Endometrial microvascular endothelial cells (primary cell): ENCODE results near the gene OR14J1. TPM values are rescaled to one million over a fixed set of nuclear protein-coding genes. Genes with fewer than 3 reads are reported as not detected.
"Not testable (repeated sequence)": the region's sequence is repeated elsewhere in the genome, so short reads cannot be mapped to it uniquely, and the experiment has no call there.

Experiments
- in situ Hi-C: cut with HindIII; loops from 2 replicates; pipeline ENCODE4 v1.10.0; 2017; ENCODE audit warnings: low sequenced_read_pairs, low pct_unique_long_range_greater_than_20kb; ENCODE audit errors: inconsistent ontology term
- total RNA-seq: library from RNA; depleted of rRNA; stranded (reverse); fragments of >200 nt; gene quantifications from one replicate; pipeline ENCODE4 v1.2.3, GENCODE V29; 2015; ENCODE audit errors: inconsistent ontology term

OR14J1 gene
- not detected for total RNA-seq

DNA sequence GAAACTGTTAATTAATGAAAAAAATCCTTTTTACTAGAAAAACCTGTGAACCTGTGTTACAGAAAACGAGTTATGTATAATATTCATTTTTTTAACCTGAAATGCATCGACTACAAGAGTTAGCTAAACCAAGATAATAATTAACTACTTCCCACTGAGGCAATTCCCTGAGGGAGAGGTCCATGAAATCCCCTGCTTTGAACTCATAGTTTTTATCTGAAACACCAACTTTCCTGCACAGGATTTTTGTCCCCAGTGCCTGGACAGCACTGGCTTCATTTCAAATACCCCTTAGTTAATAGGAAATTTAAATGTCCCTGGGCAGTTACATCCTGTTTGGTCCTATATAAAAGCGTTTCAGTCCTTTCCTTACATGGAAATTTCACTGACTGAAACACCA is at the start of gene OR14J1:
OR14J1 (plus strand) TSS at position 386 of the 400 bp plus-strand sequence. CDS start 4,989 bp downstream, outside the sequence.
- in situ Hi-C loops, result no loop called here

- in situ Hi-C loops, result no loop called here
These were observed 49.8 kb upstream of the OR14J1 start for GRCh38 chr6:29251736-29252135.

GRCh38 chr6:29255530-29255929 is 46.0 kb upstream of the OR14J1 start:
- in situ Hi-C loops, result no loop called here

- in situ Hi-C loops, result no loop called here
These were observed 41.8 kb upstream of the OR14J1 start for GRCh38 chr6:29259721-29260120.

- in situ Hi-C loops, result no loop called here
These were observed 38.5 kb upstream of the OR14J1 start for GRCh38 chr6:29263001-29263400.

- in situ Hi-C loops, result no loop called here
These were observed 7.0 kb upstream of the OR14J1 start for GRCh38 chr6:29294499-29294914.

GRCh38 chr6:29295181-29295585 is 6.3 kb upstream of the OR14J1 start:
- in situ Hi-C loops, result no loop called here

DNA sequence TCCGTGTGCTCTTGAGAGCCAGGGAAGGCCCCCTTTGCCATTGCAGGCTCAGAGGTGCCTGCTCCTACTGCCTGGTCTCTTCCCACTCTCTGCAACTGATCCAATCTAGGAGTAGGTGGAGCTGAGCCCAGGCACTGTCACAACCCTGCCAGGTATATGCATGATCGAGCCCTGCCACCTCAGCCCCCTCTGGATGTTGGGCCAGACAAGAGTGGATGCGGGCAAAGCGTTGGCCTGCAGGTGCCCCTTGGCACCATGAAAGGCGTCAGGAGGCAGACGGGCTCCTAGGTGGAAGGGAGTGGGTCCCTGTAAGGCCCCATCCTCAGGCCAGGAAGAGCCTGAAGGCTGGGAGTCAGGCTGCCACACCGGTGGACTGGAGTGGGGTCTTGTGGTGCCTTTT is 5.9 kb upstream of the OR14J1 start:
- in situ Hi-C loops, result no loop called here

- in situ Hi-C loops, result no loop called here
These were observed 18.4 kb downstream of the OR14J1 start for GRCh38 chr6:29319931-29320330.

DNA sequence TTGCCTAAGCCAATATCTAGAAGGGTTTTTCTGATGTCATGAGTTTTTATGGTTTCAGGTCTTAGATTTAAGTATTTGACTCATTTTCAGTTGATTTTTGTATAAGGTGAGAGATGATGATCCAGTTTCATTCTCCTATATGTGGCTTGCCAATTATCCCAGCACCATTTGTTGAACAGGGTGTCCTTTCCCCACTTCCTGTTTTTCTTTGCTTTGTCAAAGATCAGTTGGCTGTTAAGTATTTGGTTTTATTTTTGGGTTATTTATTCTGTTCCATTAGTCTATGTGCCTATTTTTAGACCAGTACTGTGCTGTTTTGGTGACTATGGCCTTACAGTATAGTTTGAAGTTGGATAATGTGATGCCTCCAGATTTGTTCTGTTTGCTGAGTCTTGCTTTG is 21.8 kb downstream of the OR14J1 start:
- in situ Hi-C loops, result not testable (repeated sequence)

DNA sequence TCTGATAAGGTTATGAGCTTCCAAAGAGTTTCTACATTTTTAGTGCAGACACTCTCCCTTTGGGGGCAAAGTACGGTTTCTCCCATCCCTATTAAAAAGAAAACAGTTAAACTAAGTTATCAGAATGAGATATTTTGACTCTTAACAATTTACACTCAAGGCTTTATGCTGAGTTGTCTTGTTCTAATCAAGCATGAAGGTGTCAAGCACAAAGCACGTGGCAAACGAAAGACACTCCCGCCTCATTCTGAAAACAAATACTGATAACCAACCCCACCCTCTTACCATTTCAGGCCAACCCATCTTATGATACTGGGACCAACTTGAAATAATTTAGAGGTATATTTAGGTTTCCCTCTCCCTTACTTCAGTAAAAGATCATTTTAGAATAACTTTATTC is 24.3 kb downstream of the OR14J1 start:
- in situ Hi-C loops, result no loop called here

- in situ Hi-C loops, result no loop called here
These were observed 31.2 kb downstream of the OR14J1 start for GRCh38 chr6:29332676-29333075.

DNA sequence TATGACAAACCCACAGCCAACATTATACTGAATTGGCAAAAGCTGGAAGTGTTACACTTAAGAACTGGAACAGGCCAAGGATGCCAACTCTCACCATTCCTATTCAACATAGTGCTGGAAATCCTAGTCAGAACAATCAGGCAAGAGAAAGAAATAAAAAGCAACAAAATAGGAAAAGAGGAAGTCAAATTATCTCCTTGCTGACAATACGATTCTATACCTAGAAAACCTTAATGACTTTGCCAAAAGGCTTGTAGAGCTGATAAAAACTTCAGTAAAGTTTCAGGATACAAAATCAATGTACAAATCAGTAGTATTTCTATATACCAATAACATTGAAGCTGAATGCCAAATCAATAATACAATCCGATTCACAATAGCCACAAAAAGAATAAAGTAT is 34.8 kb downstream of the OR14J1 start:
- in situ Hi-C loops, result no loop called here

DNA sequence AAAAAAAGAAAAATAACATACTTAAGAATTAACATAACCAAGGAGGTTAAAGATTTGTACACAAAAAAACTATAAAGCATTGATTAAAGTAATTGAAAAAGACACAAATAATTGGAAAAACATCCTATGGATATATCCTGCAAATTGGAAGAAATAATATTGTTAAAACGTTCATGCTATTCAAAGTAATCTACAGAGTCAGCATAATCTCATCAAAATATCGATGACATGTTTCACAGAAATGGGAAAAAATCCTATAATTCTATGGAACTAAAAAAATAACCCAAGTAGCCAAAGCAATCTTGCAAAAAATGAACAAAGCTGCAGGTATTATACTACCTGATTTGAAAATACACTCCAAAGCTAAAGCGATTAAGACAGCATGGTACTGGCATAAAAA is 43.9 kb downstream of the OR14J1 start:
- in situ Hi-C loops, result no loop called here

DNA sequence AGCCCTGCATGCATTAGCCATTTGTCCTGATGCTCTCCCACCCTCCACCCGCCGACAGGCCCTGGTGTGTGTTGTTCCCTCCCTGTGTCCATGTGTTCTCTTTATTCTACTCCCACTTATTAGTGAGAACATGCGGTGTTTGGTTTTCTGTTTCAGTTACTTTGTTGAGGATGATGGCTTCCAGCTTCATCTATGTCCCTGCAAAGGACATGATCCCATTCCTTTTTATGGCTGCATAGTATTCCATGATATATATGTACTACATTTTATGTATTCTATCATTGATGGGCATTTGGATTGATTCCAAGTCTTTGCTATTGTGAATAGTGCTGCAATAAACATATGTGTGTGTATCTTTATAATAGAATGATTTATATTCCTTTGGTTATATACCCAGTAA is 47.8 kb downstream of the OR14J1 start:
- in situ Hi-C loops, result not testable (repeated sequence)

DNA sequence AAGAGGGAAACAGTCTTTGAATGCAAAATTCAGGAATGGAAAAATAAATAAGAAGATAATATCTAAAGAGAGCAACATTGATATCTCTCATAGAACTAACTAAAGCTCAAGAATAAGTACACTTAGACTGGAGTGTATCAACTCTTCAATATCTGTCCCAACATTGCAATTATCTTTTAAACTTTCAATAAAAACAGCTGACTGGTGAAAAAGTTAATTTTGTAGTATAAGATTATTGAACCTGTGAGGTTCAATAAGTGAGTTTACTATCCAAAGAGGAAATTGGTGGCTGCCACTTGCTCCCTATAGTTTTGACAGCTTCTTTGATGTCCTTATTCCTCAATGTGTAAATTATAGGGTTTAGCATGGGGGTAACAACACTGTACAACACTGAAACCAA is 53.5 kb downstream of the OR14J1 start:
- in situ Hi-C loops, result no loop called here

DNA sequence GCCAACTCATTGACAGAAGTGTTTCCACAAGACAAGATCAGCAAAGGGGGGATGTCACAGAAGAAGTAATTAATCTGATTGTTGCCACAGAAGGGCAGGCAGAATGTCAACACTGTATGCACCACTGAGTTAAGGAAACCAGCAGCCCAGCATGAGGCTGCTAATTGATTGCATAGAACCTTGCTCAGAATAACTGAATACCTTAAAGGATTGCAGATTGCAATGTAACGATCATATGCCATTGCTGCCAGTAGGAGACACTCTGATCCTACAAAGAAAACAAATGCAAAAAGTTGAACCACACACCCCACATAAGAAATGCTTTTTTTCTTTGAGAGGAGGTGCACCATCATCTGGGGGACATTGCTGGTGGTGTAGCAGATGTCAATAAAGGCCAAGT is 54.1 kb downstream of the OR14J1 start:
- in situ Hi-C loops, result no loop called here

Other genes with a start within 250 kb of the OR14J1 start
- gene OR2B3, start 214.4 kb upstream of the OR14J1 start, total RNA-seq, result not detected
- gene OR2J1, start 202.2 kb upstream of the OR14J1 start, total RNA-seq, result not detected
- gene OR2J3, start 193.6 kb upstream of the OR14J1 start, total RNA-seq, result not detected
- gene OR2J2, start 130.8 kb upstream of the OR14J1 start, total RNA-seq, result not detected
- not detected for gene OR5V1, start 67.2 kb downstream of the OR14J1 start, total RNA-seq
- gene OR12D3, start 73.6 kb downstream of the OR14J1 start, total RNA-seq, result not detected
- gene OR12D2, start 93.9 kb downstream of the OR14J1 start, total RNA-seq, result not detected
- gene OR12D1, start 113.2 kb downstream of the OR14J1 start, total RNA-seq, result not detected
- not detected for gene OR10C1, start 137.6 kb downstream of the OR14J1 start, total RNA-seq
- not detected for gene OR11A1, start 155.4 kb downstream of the OR14J1 start, total RNA-seq
- gene OR2H1, start 155.5 kb downstream of the OR14J1 start, total RNA-seq, result not detected
- gene MAS1L, start 186.3 kb downstream of the OR14J1 start, total RNA-seq, result not detected